A549 (cell line): ENCODE results near the gene HIVEP1.

ENCODE experiments used
- CEBPB ChIP-seq, 2 experiments: fragments of >200 bp in 1 of 2; sonication (Bioruptor Twin) in 1 of 2; formaldehyde crosslinking in 1 of 2; IDR thresholded peaks; 2 replicates each; pipeline ENCODE4 v1.6.1; 2012 to 2016
- CTCF ChIP-seq: fragments of >200 bp; sonication (Bioruptor Twin); formaldehyde crosslinking; IDR thresholded peaks from 3 replicates; pipeline ENCODE4 v1.5.1; 2016
- EHMT2 ChIP-seq: fragments of 200-600 bp; sonication (generic); IDR thresholded peaks from 2 replicates; pipeline ENCODE4 v1.6.1; 2016; ENCODE audit warnings: antibody characterized with exemption, low read depth, mild to moderate bottlenecking, moderate library complexity
- NR3C1 ChIP-seq: fragments of >200 bp; sonication (Bioruptor Twin); formaldehyde crosslinking; IDR thresholded peaks from 3 replicates; pipeline ENCODE4 v1.6.1; 2017
- TF ChIP-seq, protein P1 (sequence below): IDR thresholded peaks from 2 replicates; pipeline ENCODE4 v1.6.1; 2012

DNA sequence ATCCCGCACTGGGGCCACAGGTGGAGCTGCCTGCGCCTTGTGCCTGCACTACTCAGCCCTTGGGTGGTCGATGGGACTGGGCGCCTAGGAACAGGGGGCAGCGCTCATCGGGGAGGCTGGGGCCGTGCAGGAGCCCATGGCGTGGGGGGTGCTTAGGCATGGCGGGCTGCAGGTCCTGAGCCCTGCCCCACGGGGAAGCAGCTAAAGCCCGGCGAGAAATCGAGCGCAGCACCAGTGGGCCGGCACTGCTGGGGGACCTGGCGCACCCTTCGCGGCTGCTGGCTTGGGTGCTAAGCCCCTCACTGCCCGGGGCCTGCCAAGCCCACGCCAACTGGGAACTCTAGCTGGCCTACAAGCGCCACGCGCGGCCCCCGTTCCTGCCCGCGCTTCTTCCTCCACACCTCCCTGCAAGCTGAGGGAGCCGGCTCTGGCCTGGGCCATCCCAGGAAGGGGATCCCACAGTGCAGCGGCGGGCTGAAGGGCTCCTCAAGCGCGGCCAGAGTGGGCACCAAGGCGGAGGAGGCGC lies 5.8 kb downstream of the HIVEP1 start:
- TF ChIP-seq, protein P1, sequence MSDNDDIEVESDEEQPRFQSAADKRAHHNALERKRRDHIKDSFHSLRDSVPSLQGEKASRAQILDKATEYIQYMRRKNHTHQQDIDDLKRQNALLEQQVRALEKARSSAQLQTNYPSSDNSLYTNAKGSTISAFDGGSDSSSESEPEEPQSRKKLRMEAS = no peak
- no peak for TF ChIP-seq EHMT2
- no peak for TF ChIP-seq CTCF
- TF ChIP-seq NR3C1 = no peak
- no peak for TF ChIP-seq CEBPB (IDR thresholded peaks at IDR 0.05)
